Hematopoietic multipotent progenitor cell treated with erythropoietin and hydrocortisone succinate and interleukin-3 and kit ligand, for 17 days (in vitro differentiated cells): Measurements from ENCODE around the gene PIEZO1.

ENCODE experiments used
- DNase-seq: peaks from one replicate; pipeline ENCODE4 v3.0.0-alpha.2; 2015; ENCODE audit warnings: low spot score

PIEZO1 gene

DNA sequence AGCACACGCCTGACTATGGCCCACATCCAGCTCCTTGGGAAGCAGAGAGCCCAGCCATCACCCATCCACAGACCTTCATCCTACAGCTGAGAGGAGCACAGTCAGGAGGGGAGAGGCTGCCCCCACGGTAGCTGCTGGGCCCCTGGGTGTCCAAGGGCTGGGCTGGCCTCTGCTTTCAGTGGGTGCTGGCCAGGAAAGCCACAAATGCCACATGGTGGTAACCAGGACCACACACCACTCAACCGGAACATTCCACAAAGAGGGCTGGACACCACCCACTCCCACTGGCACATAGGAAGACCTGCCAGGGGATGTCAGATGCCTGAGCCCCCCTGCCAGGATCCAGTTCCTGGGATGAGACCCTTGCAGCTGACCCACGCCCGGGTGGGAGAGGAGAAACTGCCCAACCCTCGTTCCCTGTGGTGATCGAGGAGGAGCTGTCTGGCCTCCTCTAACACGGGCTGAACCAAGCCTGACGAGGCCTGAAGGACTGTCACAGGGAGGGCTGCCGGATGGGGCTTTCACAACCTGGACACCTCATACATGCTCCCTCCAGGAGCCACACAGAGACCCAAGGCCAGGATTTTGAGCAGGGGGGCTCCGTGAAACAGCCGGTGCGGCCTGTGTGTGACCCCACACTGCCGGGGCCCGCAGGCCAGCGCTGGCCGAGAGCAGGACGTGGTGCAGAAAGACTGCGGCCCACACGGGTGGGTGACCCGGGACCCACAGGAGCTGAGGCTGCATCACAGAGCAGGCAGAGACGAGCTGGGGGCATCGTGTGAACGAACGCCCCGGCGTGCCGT is 30.7 kb downstream of the PIEZO1 start:
- no peak for DNase-seq

DNA sequence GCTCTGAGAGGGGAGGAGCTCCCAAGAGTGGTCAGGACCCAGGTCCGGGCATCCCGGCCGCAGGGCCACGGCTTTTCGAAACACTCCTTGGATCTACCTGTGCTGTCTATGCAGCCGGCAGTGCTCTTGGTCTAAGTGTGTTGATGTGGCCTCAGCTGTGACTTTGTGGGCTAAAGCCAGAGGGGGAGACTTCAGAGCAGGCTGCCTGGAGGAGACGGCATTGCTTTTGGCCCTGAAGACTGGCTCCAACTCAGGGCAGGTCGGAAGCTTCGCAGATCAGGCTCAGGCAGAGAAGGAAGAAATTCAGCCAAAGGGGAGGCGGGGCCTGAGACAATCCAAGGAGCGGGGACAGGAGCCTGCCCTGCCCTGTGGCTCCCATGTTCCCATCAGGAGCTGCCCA is 31.4 kb downstream of the PIEZO1 start:
- no peak for DNase-seq

DNA sequence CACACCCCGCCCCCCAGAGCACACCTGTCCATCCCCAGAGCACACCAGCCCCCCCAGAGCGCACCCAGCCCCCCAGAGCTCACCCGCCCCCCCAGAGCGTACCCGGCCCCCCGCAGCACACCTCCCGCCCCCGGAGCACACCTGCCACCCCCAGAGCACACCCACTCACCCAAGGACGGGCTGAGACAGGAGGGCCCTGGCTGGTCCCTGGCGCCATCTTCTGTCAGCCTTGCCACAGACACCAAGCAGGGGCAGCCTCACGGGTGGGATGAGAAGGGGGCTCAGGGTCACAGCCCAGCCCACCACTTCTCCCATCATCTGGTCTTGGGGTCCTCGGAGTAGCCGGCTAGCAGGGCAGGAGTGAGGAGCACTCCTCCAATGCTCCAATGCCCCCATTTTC is 31.8 kb downstream of the PIEZO1 start:
- DNase-seq, result no peak

DNA sequence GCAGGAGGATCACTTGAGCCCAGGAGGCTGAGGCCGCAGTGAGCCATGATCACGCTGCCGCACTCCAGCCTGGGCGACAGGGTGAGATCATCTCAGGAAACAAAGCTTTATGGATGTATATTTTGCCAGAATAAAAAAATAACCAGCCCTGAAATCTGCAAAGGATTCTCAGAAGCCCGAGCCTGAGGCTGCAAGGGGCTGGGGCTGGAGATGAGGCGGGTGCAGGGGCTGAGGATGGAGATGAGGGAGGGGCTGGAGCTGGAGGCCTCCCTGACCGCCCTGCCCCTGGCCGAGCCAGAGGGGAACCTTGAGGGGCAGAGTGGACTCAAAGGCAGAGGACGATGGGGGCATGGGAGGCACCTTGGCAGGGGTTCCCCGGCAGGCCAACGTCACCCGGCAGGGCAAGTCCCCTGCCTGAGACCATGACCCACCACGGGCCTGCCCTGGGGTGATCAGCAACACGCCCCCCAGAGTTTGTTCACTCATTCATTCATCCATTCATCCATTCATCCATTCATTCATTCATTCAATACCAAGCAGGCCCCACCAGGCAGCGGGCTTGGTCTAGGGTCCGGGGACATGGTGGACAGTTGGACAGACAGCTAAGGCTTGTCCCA is 32.5 kb downstream of the PIEZO1 start:
- no peak for DNase-seq

DNA sequence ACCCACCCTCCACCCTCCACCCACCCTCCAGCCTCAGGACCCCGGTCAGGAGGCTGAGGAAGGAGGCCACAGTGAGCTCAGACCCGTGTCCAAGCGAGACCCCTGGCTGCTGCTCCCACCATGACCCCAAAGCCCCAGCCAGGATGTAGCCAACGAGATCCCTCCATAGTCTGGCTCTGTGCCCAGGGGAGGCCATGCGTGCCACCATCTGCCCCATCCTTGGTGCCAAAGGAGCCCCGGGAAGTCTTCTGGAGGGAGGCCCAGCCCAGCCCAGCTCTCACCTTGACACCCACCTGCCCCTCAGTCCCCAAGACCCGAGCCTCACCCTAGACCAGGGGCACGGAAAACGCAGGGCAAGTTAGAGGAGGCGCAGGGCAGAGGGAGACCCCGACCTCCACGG is 34.2 kb downstream of the PIEZO1 start:
- no peak for DNase-seq

DNA sequence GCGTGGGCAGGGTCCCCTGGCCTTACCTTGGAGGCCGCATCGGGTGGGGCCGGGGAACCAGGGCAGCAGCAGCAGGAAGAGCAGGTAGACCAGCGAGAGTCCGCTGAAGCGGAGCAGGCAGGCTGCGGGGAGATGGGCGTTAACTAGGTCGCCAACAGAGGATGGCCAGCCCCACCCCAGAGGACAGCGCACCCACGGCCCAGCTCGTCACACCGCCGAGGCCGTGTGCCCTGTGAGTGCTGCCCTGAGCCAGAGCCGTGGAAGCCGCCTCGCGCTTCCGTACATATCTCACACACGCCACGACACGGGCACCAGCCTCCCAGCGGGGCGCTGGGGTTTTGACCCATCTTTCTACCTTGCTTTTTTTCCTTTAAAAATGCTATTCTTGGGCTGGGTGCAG is 35.7 kb downstream of the PIEZO1 start:
- DNase-seq, result no peak

DNA sequence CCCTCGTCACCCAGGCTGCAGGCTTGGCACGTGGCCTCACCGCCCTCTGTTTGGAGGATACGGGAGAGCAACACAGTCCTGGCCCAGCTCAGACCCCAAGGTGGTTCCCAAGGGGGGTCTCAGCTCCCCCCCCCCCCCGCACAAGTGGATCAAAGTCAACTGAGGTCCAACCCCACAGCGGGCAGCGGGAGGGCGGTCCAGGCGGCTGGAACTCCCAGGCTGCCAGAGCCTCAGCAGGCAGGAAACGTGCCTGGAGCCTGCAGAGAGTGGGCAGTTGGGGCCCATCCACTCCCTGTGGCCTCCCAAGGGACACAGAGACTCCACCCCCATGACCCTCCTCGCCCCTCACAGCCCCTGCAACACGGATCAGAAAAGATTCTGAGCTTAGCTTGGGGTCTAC is 36.7 kb downstream of the PIEZO1 start:
- DNase-seq, result no peak

DNA sequence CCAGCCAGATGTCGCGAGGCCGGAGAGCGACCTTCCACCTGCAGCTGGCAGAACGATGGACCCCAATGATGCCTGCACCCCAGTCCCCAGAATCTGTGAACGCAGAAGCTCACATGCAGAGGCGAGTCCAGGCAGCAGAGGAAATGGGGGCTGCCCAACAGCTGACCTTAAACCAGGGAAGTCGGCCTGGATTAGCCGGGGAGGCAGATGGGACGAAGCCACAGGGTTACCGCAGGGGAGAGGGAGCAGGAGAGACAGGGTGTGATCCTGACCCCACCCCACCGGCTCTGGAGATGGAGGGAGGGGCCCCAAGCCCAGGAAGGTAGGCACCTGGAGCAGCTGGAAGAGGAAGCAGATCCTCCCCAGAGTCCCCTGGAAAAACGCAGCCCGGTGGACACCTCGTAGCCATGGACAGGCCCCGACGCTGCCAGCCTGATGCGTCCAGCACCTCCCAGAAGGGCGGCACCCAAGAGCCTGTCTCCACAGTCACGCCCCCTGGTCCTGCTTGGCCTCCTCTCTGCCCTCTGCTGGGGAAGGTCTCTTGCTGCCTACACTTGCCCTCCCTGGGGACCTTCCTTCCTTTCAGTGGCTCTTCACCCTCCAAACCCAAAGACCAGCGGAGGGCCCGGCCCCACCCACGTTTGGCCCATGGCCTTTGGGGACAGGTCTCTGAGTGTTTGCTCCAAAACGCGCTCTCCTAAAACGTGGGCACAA is 37.3 kb downstream of the PIEZO1 start:
- DNase-seq, result peak; percentile 72

DNA sequence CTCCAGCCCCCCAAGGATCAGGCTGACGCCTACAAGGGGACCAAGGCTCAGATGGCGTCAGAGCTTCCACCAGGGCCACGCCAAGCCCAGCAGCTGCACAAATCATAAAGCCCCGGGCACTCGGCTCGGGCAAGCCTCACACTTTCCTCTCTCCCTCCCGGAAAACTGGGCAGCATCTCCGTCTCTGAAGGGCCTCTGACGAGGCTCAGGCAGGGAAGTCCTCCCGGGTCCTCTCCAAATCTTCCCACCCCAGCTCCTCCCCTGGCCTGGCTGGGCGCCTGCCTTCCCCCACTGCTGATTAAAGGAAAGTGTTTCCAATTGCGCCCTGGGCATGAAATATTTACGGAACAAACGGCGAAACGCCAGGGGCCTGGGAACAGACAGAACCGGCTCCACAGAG is 38.5 kb downstream of the PIEZO1 start:
- no peak for DNase-seq

DNA sequence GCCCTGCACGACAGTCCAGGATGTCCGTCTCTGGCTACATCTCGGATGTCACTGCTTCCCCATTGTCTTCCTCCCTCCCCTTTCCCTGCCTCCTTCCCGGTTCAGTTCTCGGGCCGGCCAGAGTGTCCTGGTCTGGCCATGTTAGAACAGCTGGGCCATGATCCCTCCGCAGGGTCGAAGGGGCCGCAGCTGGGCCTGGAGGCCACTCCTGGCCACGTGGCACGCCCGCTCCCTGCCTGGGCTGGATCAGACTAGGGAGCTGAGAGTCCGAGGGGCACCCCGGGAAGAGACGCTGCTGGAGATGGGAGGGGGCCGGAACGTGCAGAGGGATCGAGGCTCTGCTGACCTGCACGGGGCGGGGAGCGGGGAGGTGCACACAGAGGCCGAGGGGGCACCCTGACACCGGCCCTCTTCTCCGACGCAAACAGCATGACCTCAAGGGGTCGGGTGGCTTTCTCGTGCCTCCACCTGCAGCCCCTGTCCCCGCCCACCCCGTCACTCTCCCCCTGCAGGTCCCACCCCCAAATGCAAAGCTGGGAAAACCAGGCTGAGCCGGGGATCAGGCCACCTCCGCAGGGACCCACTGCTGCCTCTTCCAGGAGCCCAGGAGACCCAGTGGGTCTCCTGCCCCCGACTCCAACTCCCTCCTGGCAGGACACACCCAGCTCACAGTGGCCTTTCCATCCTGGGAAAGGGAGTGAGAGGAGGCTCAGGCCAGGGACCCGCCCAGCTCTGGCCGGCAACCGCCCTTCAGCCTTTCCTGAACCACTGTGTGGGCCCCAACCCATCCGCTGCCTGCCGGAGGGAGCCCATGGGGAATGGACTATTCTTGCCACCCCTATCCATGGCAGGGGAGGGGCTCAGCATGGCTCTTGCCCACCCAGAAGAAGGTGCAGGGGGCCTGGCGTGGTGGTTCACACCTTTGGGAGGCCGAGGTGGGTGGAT is 40.2 kb downstream of the PIEZO1 start:
- no peak for DNase-seq

DNA sequence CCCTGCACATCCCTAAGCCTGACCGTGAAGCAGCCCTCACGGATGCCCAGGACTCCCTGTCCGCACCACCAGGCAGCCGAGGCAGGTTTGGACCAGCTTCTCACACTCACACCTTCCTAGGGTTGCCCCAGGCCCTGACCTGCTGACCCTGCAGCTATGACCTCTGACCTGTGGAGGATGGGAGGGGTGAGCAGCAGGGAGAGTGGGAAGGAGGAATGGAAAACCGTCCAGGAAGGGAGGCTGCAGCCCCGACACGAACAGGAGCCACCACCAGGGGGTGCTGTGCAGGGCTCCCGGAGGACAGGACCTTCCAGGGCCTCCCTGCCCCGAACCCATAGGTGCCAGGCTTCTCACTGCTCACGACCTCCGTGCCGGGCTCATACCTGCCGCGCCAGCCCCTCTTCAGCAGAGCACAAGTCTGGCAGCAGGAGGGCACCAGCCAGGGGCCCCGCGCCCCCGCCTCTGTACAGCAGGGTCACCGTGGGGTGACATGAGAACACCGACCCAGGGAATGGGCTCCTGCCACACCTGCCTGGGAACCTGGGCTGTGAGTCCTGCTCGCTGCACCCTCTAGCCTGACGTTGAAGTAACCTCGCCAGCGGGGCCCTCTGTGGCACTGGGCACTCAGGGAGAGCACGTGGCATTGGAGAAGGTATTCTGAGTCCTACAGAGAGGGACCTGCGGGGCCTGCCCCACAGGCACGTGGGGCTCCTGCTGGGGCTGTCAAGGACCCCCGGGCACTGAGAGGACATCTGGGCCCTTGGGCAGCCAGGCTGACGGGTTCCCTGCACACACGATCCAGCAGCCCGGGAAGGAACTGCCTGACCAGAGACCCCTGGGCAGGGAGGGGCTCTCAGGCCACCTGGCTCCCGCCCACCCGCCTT is 41.1 kb downstream of the PIEZO1 start:
- peak; percentile 77 for DNase-seq

DNA sequence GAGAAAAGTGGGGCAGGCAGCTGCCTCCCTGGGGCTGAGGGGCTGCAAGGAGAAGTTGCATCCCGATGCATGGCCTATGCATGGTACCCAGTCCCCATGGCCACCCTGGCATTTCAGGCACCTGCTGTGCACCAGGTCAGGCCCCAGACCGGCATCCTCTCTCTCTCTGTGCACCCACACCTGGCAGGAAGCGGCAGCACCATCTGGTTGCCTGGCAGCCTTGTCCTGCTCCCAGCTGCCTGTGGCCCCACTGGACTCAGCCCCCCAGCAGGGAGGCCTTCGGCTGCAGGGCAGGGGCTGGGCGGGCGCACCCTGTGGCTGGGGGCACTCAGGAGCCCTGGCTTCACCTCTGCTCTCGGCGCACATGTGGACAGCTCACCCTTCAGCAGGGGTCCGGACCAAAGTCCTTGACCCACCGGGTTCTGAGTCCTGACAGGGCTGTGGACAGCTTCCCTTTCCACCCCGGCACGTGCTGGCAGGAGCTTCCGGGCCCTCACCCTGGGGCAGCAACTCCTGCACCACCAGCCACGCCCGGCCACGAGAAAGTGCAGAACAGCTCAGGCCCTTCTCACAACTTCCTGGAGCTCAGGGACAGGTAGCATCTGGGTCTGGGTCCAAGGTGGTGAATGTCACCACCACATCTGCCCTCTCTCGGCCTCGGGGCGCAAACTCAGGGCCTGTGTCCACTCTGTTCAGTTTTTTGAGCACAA is 42.0 kb downstream of the PIEZO1 start:
- DNase-seq, result no peak

DNA sequence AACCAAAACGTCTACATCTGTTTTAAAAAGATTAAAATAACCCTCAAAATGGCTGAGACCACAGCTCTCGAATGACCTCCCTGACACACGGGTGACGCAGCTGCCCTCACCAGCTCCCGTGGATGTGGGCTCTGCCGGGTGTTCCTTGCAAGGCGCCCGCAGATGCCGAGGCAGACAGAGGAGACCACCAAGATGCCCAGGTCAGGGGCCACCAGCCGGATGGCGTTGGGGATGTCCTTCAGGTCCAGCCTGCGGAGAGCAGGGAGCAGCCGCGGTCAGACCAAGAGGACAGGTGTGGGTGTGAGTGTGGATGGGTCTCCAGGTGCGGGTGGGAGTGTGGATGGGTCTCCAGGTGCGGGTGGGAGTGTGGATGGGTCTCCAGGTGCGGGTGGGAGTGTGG is 43.7 kb downstream of the PIEZO1 start:
- no peak for DNase-seq

DNA sequence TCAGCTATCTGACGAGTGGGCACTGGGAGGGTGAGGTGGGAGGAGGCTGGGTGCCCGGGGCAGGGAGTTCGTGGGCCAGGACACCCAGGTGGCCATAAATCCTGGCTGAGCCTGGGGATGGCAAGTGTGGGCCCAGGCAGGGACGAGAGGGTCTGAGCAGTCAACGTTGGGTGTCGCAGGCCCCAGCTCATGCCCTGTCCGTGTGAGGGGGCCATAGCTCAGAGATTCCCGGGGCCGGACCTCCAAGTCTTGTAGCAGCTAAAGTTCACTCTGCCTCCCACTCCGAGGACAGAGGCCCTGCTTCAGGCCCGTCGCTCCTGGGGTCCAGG is 44.3 kb downstream of the PIEZO1 start:
- no peak for DNase-seq

DNA sequence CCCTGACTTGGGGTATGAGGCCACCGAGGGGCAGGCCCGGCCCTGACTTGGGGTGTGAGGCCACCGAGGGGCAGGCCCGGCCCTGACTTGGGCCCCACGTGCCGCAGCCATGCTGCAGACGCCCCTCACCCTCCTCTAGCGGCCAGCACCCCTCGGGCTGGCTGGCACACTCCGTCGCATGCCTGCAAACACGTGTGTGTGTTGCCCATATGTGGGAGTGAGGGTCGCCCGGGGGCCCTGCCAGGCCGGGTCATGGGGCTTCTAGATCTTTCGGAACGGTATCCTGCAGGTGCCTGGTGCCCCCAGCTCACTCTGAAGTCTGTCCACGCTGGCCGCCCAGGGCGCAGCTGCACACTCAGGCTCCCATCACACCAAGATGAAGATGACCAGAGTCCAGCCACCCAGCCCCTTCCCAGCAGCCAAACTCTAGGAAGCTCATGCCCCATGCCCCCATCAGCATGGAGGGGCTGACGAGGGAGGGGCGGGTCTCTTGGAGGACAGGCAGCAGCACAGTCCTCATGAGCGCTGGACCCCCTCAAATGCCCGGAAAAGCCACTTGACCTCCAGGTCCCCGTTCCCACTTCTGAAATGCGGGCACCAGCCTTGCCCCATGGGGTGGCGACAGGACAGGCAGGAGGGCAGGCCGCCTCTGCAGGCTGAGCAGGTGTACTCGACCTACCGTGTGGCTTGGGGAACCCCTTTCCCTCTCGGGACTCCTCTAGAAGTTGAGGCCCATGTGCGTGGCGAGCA is 44.9 kb downstream of the PIEZO1 start:
- DNase-seq, result no peak

DNA sequence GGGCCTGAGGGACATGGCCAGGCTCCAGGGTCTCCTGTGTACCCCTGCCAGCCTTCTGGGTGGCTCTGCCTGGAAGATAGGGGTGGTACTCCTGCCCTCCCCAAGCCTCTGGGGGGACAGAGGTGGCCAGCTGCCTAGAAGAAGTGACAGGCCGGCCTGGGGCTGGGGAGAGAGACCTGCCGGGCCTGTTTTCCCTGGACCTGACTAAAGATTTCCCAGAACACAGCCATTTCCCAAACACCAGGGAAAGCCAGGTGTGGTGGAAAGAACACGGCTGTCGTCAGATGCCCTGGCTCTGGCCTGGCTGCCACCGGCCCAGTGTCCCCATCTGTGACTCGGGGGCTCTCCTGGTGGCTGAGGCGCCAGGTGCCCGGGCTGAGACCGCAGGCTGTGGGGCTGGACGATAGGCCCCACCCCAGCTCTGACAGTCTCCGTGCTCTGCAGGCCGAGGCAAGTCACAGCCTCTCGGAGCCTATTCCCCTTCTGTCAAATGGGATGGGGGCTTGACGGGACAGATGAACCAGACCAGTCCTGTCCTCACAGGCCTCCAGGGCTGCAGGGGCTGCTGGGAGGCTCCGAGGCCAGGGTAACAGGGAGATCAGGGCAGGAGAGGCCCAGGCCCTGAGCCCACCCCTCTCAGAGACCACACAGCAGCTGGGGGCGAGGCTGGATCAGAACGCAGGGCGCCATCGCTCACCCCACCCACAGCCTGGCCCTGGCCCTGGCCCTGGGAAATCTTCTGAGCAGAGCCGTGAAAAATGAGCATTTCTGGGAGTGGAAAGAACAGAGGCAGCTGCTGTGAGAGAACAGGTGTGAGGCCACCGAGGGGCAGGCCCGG is 45.7 kb downstream of the PIEZO1 start:
- DNase-seq, result no peak

DNA sequence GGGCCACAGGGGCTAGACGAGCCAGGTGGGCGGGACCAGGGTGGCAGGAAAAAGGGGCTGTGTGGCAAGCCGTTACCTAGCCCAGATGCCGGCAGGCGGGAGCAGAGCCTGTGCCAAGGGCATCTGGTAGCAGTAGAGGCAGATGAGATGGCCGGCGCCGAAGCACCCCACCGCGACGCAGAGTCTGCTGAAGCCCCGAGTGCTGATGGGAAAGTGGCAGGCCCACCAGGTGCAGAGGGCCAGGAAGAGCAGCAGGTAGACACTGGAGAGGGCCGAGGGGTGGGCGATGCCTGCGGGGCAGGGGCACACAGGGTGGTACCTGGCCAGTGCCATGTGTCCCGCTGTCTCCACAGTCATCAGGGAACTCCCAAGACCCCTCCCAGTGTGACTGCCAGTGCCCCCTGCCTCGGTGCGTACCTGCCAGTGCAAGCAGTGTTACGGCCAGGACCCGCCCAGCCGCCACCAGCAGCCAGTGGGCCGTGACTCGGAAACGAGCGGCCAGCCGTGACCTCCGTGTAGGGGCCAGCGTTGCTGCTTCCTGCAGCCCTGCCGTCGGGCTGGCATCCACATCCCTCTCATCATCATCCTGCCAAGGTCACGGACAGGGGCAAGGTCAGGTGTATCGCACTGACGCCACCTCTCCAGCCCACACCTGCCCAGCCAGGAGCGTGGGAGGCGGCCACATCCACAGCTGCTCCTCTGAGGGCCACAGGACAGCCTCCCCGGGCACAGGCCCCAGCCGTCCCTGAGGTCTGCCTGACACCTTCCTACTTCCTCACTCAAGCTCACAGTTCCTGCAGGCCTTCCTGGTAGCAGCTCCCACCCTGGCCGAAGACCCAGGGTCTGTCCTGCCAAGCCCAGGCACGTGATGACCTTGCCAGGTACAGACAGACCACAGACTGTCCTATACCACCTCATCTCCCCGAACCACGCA is 46.6 kb downstream of the PIEZO1 start:
- no peak for DNase-seq
